ENCODE measurements around the gene BEST2.

GRCh38 chr19:12763100-12763499 is 11.5 kb downstream of the BEST2 start:
- TF ChIP-seq CEBPB (IDR thresholded peaks at IDR 0.05; ENCODE audit: low read depth, low read length) = no peak
- TF ChIP-seq, protein P1, sequence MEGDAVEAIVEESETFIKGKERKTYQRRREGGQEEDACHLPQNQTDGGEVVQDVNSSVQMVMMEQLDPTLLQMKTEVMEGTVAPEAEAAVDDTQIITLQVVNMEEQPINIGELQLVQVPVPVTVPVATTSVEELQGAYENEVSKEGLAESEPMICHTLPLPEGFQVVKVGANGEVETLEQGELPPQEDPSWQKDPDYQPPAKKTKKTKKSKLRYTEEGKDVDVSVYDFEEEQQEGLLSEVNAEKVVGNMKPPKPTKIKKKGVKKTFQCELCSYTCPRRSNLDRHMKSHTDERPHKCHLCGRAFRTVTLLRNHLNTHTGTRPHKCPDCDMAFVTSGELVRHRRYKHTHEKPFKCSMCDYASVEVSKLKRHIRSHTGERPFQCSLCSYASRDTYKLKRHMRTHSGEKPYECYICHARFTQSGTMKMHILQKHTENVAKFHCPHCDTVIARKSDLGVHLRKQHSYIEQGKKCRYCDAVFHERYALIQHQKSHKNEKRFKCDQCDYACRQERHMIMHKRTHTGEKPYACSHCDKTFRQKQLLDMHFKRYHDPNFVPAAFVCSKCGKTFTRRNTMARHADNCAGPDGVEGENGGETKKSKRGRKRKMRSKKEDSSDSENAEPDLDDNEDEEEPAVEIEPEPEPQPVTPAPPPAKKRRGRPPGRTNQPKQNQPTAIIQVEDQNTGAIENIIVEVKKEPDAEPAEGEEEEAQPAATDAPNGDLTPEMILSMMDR (conservative IDR thresholded peaks at IDR 0.05; ENCODE audit: low read depth, low read length) = no peak
- no peak for TF ChIP-seq POLR2A (IDR thresholded peaks at IDR 0.05; ENCODE audit: low read depth, low read length)
- no peak for TF ChIP-seq MXI1 (IDR thresholded peaks at IDR 0.05; ENCODE audit: borderline replicate concordance, low read depth, low read length)
- TF ChIP-seq BHLHE40 (IDR thresholded peaks at IDR 0.05; ENCODE audit: low read depth, low read length) = no peak
- no peak for TF ChIP-seq USF2 (IDR thresholded peaks at IDR 0.05; ENCODE audit: low read depth, low read length)
- TF ChIP-seq RAD21 (IDR thresholded peaks at IDR 0.05; ENCODE audit: low read length) = no peak
- no peak for TF ChIP-seq NFE2L2 (IDR thresholded peaks at IDR 0.05; ENCODE audit: low read depth, low read length)
- TF ChIP-seq FOS (IDR thresholded peaks at IDR 0.05; ENCODE audit: low read depth, low read length) = no peak
- TF ChIP-seq MAZ (IDR thresholded peaks at IDR 0.05; ENCODE audit: borderline replicate concordance, low read depth, low read length) = no peak
- no peak for TF ChIP-seq RCOR1 (IDR thresholded peaks at IDR 0.05; ENCODE audit: insufficient replicate concordance, low read length)
